ENCODE data around the gene APOC4. TPM values are rescaled to one million over a fixed set of nuclear protein-coding genes. Genes with fewer than 3 reads are reported as not detected.
A peak's percentile ranks its signal among the peaks of the same experiment; 100 is the strongest.
"Not testable (repeated sequence)": the region's sequence is repeated elsewhere in the genome, so short reads cannot be mapped to it uniquely, and the experiment has no call there.

The APOC4 gene
- polyA plus RNA-seq, 1 donor (not counting 4 experiments of a cell fraction or from before 2014, with no cell fraction given) = not detected

- H3K9me3 ChIP-seq (ENCODE audit: control insufficient read depth, low read depth, low read length); H3K27ac ChIP-seq (ENCODE audit: control insufficient read depth, insufficient read depth, low read length); H2AFZ ChIP-seq (ENCODE audit: control insufficient read depth, low read length); H3K36me3 ChIP-seq (ENCODE audit: control insufficient read depth in 2 of 2, extremely low read depth in 1 of 2, insufficient read depth in 2 of 2, low read length in 2 of 2); FAIRE-seq; H3K4me2 ChIP-seq (ENCODE audit: control insufficient read depth, extremely low read depth, insufficient read depth, low read depth, low read length); H3K9ac ChIP-seq (ENCODE audit: control insufficient read depth, extremely low read depth, insufficient read depth, low read length); H3K4me3 ChIP-seq (ENCODE audit: control insufficient read depth in 2 of 3, extremely low read depth in 1 of 3, insufficient read depth in 2 of 3, low read depth in 1 of 3, low read length in 3 of 3); H3K79me2 ChIP-seq (ENCODE audit: control insufficient read depth, insufficient read depth, low read length); H3K4me1 ChIP-seq (ENCODE audit: control insufficient read depth, extremely low read depth, insufficient read depth, low read length); H3K9me1 ChIP-seq (ENCODE audit: control insufficient read depth, extremely low read depth, insufficient read depth, low read length); DNase-seq (ENCODE audit: low read depth, low spot score); H4K20me1 ChIP-seq (ENCODE audit: control insufficient read depth, extremely low read depth, insufficient read depth, low read length); dilution Hi-C loops (cut with MboI; ENCODE audit: extremely low pct_ligation_motif_present, low sequenced_read_pairs); H3K27me3 ChIP-seq (ENCODE audit: control insufficient read depth, extremely low read depth, insufficient read depth, low read length): not testable (repeated sequence)
These were observed 28.3 kb upstream of the APOC4 start for GRCh38 chr19:44913512-44914432.

- H3K4me1 ChIP-seq (ENCODE audit: control insufficient read depth, extremely low read depth, insufficient read depth, low read length); H3K27me3 ChIP-seq (ENCODE audit: control insufficient read depth, extremely low read depth, insufficient read depth, low read length); dilution Hi-C loops (cut with MboI; ENCODE audit: extremely low pct_ligation_motif_present, low sequenced_read_pairs); DNase-seq (ENCODE audit: low read depth, low spot score); H3K36me3 ChIP-seq (ENCODE audit: control insufficient read depth in 2 of 2, extremely low read depth in 1 of 2, insufficient read depth in 2 of 2, low read length in 2 of 2); H3K79me2 ChIP-seq (ENCODE audit: control insufficient read depth, insufficient read depth, low read length); H3K9me3 ChIP-seq (ENCODE audit: control insufficient read depth, low read depth, low read length); H3K9me1 ChIP-seq (ENCODE audit: control insufficient read depth, extremely low read depth, insufficient read depth, low read length); H4K20me1 ChIP-seq (ENCODE audit: control insufficient read depth, extremely low read depth, insufficient read depth, low read length): not testable (repeated sequence)
- H3K9ac ChIP-seq (ENCODE audit: control insufficient read depth, extremely low read depth, insufficient read depth, low read length) = peak within 1 kb of the TSS; percentile 73
- peak within 1 kb of the TSS; percentile 83 for H3K4me2 ChIP-seq (ENCODE audit: control insufficient read depth, extremely low read depth, insufficient read depth, low read depth, low read length)
- peak within 1 kb of the TSS; percentile 39 to 60 (median 56) for H3K4me3 ChIP-seq (ENCODE audit: control insufficient read depth in 2 of 3, extremely low read depth in 1 of 3, insufficient read depth in 2 of 3, low read depth in 1 of 3, low read length in 3 of 3)
- FAIRE-seq = peak; percentile 71
- H3K27ac ChIP-seq (ENCODE audit: control insufficient read depth, insufficient read depth, low read length) = peak within 1 kb of the TSS; percentile 56
- peak within 1 kb of the TSS; percentile 91 for H2AFZ ChIP-seq (ENCODE audit: control insufficient read depth, low read length)
These were observed 27.4 kb upstream of the APOC4 start, which contains the start of gene APOC1 for GRCh38 chr19:44914433-44915206. TSS of gene APOC1 (plus strand) at chr19:44914608. CDS start at chr19:44914892, 284 bp downstream.

- DNase-seq (ENCODE audit: low read depth, low spot score) = no peak
- Histone ChIP-seq H3K9ac (ENCODE audit: control insufficient read depth, extremely low read depth, insufficient read depth, low read length) (no peak overlapping the region), H3K27me3 (ENCODE audit: control insufficient read depth, extremely low read depth, insufficient read depth, low read length) (peaks cover 4% of the 10 kb centered on the region), H3K4me2 (ENCODE audit: control insufficient read depth, extremely low read depth, insufficient read depth, low read depth, low read length) (no peak overlapping the region), H3K36me3 (ENCODE audit: control insufficient read depth in 2 of 2, extremely low read depth in 1 of 2, insufficient read depth in 2 of 2, low read length in 2 of 2) (no peaks in the 10 kb centered on the region), H3K9me1 (ENCODE audit: control insufficient read depth, extremely low read depth, insufficient read depth, low read length) (no peaks in the 10 kb centered on the region), H4K20me1 (ENCODE audit: control insufficient read depth, extremely low read depth, insufficient read depth, low read length) (no peaks in the 10 kb centered on the region), H3K4me1 (ENCODE audit: control insufficient read depth, extremely low read depth, insufficient read depth, low read length) (peaks cover 4% of the 10 kb centered on the region), H3K79me2 (ENCODE audit: control insufficient read depth, insufficient read depth, low read length) (no peaks in the 10 kb centered on the region), H3K9me3 (ENCODE audit: control insufficient read depth, low read depth, low read length) (no peaks in the 10 kb centered on the region), H3K4me3 (ENCODE audit: control insufficient read depth in 2 of 3, extremely low read depth in 1 of 3, insufficient read depth in 2 of 3, low read depth in 1 of 3, low read length in 3 of 3) (no peak overlapping the region), H2AFZ (ENCODE audit: control insufficient read depth, low read length) (no peak overlapping the region), H3K27ac (ENCODE audit: control insufficient read depth, insufficient read depth, low read length) (no peak overlapping the region)
- dilution Hi-C loops (cut with MboI; ENCODE audit: extremely low pct_ligation_motif_present, low sequenced_read_pairs) = no loop called here
- no peak for TF ChIP-seq EZH2 (IDR thresholded peaks at IDR 0.05; ENCODE audit: low read length)
- TF ChIP-seq CTCF (optimal IDR thresholded peaks at IDR 0.05 in 1 of 3, IDR thresholded peaks at IDR 0.05 in 1 of 3, conservative IDR thresholded peaks at IDR 0.05 in 1 of 3; ENCODE audit: extremely low read depth in 1 of 3, insufficient read depth in 2 of 3, low read length in 3 of 3) = no peak
- FAIRE-seq = no peak
These were observed 17.8 kb upstream of the APOC4 start for GRCh38 chr19:44924243-44924725.

Data from keratinocyte (primary cell).